NCI-H1417 treated with DMSO at 0.1 percent for 48 hours (cell line): Measurements from ENCODE around the gene TPD52L1.
A peak's percentile ranks its signal among the peaks of the same experiment; 100 is the strongest.
"Not testable (repeated sequence)": the region's sequence is repeated elsewhere in the genome, so short reads cannot be mapped to it uniquely, and the experiment has no call there.

Experiments
- DNase-seq: peaks from one replicate; lab custom pipeline; 2025; lab: John Stamatoyannopoulos, UW

TPD52L1 gene

GRCh38 chr6:125142618-125143017 is 11.0 kb upstream of the TPD52L1 start:
- DNase-seq, result no peak

- no peak for DNase-seq
These were observed 8.8 kb upstream of the TPD52L1 start for GRCh38 chr6:125144822-125145221.

- DNase-seq, result peak; percentile 29
These were observed 4.1 kb upstream of the TPD52L1 start for GRCh38 chr6:125149256-125150144.

GRCh38 chr6:125151700-125152099 is 1.9 kb upstream of the TPD52L1 start:
- no peak for DNase-seq

DNA sequence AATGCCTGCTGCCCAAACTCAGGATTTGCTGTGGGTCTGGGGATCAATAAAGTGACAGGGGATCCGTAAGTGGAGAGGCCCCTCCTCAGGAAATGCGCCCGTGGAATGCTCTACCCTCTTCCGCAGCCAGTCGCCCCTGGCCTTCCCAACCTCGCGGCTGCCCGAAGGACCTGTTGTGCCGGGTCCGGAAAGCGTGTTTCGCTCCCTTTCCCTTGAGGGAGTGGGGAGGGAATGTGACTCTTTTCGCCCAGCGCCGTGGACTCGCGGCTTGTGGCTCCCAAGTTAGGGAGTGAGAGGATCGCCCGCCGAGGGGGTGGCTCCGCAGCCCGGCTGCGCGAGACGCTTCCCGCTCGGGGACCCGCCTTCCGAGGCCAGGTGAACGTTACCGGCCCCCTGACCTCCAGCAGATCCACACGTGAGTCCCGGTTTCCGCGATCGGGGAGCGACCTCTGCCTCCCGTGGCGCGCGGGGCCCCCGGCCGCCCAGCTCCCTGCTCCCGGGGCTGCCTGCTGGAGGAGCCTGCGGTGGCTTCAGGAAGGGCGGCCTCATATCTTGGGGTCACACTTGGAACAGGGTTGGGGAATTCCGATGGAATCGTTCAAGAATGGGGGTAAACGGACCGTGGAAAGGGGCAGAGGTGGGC is 666 bp downstream of the TPD52L1 start:
- DNase-seq, result no peak

DNA sequence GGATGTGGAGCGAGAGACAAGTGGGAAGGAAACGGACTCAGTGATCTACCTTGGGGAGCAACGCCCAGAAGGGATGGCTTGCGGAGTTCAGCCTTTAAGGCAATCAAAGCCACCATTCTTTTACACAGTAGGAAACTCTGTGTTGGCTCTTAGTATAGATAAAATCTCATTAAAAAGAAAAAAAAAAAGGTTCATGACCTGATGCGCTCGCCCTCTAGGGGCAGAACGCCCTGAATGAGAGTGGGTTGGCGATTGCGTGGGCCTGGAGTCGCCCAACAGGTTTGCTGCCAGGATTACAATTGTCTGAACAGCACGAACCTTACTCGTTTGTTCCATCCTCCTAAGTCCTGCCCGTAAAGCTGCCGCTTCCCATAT is 1.2 kb downstream of the TPD52L1 start:
- no peak for DNase-seq

DNA sequence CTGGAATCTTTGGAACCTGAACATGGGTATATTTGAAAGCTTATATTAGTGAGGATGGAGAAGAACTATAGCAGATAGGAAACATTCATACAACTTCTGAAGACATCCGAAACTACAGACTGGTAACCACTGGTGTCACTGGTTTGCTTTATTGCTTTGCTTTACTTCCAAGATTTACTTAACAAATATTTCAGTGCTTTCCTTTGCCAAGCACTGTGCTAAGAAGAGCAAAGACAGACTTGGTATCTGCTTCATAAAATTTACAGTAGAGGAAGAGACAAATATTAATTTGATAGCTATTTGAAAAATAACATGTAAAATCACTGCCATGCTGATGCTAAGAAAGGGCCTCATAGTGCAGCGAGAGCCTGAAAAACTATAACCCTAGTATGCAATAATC is 1.8 kb downstream of the TPD52L1 start:
- DNase-seq, result no peak

DNA sequence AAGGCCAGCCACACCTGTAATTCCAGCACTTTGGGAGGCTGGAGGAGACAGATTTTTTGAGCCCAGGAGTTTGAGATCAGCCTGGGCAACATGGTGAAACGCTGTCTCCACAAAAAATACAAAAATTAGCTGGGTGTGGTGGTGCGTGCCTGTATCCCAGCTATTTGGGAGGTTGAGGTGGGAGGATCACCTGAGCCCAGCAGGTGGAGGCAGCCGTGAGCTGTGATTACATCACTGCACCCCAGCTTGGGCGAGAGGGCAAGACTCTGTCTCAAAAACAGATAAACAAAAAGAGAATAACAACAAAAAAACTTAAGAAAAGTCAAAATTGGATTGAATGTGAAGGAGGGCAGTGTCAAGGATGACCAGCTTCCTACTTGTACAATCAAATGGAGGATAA is 2.9 kb downstream of the TPD52L1 start:
- DNase-seq, result no peak

GRCh38 chr6:125157280-125157679 is 3.7 kb downstream of the TPD52L1 start:
- no peak for DNase-seq

- no peak for DNase-seq
These were observed 4.2 kb downstream of the TPD52L1 start for GRCh38 chr6:125157725-125158124.

GRCh38 chr6:125163339-125163738 is 9.8 kb downstream of the TPD52L1 start:
- DNase-seq, result not testable (repeated sequence)

DNA sequence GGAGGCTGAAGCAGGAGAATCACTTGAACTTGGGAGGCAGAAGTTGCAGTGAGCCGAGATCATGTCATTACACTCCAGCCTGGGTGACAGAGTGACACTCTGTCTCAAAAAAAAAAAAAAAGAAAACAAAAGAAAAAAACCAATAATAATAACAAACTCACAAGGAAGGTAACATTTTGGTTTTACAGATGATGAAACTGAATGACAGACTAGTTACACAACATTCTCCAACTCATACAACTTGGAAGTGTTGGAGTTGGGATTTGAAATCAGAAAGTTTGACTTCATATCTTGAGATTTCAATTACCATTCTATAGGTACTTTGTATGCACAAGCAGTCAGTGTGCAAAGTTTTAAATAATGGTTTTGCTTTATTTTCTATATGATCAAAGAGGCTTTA is 10.2 kb downstream of the TPD52L1 start:
- no peak for DNase-seq

DNA sequence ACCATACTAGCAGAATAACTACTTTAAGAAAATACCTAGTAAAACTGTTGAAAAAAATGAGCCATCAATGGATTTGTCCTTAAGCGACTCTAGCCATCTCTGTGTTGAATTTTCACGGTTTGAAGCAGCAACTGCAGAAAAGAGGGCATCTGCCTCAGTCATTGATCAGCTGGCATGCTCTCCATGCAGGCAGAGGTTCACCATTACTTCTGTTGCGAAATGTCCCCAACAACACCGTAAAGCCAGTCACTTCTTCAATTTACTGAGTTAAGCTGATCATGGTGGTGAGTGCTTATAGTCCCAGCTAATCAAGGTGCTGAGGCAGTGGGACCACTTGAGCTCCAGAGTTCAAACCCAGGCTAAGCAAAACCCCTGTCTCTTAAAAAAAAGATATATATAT is 11.1 kb downstream of the TPD52L1 start:
- DNase-seq, result no peak

- DNase-seq, result no peak
These were observed 11.7 kb downstream of the TPD52L1 start for GRCh38 chr6:125165256-125165655.

DNA sequence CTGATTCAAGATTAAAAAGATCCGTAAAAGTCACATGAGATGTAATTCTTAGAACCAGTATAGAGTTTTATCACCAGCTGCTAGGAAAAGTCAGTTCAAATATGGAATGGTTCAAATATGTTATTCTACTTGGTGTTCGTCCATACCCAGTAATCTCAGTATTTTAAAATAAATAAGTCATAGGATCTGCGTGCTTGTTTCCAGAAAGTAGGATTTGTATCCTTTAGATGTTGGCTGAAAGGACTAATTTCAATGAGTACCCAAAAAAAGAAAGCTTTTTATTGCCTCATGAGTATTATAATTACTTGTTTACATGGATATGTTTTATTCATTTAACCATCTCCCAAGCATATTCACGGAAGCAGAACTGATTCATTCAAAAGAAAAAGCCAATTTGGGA is 12.2 kb downstream of the TPD52L1 start:
- no peak for DNase-seq

DNA sequence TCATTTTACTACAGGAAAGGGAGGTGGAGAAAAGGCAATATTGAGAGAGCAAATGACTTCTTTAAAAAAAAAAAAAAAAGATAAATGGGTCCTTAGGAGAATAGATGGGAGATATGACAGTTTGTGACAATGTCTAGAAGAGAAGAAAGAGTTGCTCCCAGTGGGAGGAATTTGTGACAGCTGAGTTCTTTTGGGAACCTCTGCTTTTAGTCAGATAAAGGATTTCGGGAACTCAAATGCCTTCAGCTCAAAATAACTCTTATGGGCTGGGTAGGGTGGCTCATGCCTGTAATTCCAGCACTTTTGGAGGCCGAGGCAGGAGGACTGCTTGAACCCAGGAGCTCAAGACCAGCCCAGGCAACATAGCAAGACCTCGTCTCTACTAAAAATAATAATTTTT is 13.1 kb downstream of the TPD52L1 start:
- DNase-seq, result no peak

GRCh38 chr6:125167579-125167978 is 14.0 kb downstream of the TPD52L1 start:
- DNase-seq, result no peak

DNA sequence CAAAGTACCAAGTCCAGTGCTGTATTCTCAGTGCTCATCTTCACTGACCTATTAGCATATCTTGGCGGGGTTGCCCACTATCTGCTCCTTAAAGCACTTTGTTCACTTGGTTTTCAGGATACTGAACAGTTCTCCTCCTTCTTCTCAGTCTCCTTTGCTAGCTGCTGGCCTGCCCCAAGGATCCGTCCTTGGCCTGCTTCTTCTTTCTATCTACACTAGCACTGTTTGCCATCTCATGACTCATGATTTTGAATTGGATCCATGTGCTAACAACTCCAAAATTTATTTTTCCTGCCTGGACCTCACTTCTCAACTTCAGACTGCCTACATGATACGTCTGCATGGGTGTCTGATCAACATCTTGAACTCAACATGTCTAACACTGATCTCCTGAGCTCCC is 15.5 kb downstream of the TPD52L1 start:
- DNase-seq, result no peak

DNA sequence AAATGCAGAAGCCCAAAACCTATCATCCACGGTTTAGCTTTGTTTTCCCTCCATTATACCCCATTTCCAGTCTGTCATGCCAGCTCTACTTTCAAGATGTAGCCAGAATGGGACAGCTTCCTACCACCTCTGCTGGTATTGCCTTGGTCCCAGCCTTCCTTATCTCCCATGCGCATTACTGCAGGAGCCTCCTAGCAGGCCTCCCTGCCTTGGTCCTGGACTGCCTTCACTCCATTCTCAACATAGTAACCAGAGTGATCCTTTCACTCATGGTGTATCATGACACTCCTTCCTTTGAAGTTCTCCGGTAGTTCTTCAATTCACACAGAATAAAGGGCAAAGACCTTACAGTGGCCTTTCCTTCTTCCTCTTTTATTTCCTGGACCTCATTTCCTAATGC is 15.9 kb downstream of the TPD52L1 start:
- no peak for DNase-seq

DNA sequence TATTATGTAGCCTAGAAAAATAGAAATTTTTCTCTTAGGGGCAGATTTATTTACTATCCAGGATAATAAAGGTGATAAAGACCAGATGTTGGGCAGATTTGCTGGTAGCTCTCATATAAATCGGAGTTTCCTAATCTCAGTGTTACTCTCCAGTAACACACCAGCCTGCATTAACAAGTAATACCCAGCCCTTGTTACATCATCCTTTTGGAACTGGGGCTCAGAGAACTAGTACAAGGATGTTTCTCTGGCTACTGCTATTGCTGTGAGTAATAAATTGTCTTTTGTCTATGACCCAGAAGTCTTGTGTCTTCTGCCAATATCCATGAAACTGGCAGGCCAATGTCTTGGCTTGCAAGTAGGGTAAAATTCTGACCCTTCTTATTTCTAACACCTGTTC is 16.8 kb downstream of the TPD52L1 start:
- DNase-seq, result no peak

GRCh38 chr6:125173341-125174095 is 19.9 kb downstream of the TPD52L1 start:
- DNase-seq, result no peak

GRCh38 chr6:125174626-125175025 is 21.1 kb downstream of the TPD52L1 start:
- DNase-seq, result no peak

DNA sequence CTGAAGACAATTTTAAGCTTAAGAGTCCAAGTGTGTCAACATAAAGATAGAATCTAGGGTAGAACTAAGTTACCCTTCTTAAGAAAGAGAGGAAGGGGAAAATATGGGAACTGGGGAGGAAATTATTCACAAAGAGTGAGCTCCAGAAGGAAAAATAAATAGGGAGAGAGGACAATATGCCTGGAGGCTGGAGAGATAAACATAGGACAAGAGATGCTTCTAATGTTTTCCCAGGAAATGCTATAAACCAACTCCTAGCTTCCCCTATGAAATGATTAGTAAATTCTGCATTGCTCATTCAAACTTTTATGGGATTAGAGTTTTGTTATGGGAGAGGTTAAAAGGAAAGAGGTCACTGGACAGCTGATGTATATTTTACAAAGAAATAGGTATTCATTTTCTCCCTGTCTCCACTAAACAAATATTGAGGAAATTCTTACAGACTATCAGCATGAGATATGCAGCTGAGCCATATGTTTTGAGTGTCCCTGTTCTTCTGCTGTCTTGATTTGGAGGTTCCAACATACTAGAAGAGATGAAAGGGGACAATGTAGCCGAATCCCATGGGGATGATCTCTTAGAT is 22.0 kb downstream of the TPD52L1 start:
- DNase-seq, result no peak
